ENCODE data around the gene SLC30A5. TPM values are rescaled to one million over a fixed set of nuclear protein-coding genes. Genes with fewer than 3 reads are reported as not detected.
"Not testable (repeated sequence)": the region's sequence is repeated elsewhere in the genome, so short reads cannot be mapped to it uniquely, and the experiment has no call there.

The SLC30A5 gene
- total and polyA plus RNA-seq, 2 experiments from 2014 or later: 63.2 to 66.8 TPM

GRCh38 chr5:69103521-69103920 lies 9.7 kb downstream of the SLC30A5 start:
- no peaks in the 10 kb centered on the region for H3K9me3 ChIP-seq (ENCODE audit: low read depth)
- no peak overlapping the region for H2AFZ ChIP-seq
- H3K27ac ChIP-seq: no peak overlapping the region
- no peak for DNase-seq
- no peak overlapping the region for H3K4me2 ChIP-seq (ENCODE audit: unreplicated experiment)
- H3K9me2 ChIP-seq (ENCODE audit: insufficient read depth): no peaks in the 10 kb centered on the region
- no peak overlapping the region for H3K4me3 ChIP-seq
- peaks cover 63% of the 10 kb centered on the region for H3K79me2 ChIP-seq (ENCODE audit: insufficient read depth)
- WGBS, 2 experiments (ENCODE audit: low coverage in 1 of 2, low lambda C conversion rate in 2 of 2, missing lambda C conversion rate in 2 of 2): 74 to 76% methylated on average over 3 of the region's 3 CpGs
- no peaks in the 10 kb centered on the region for H4K20me1 ChIP-seq (ENCODE audit: insufficient read depth)
- TF ChIP-seq EZH2 (IDR thresholded peaks at IDR 0.05; ENCODE audit: insufficient read depth, poor library complexity, severe bottlenecking) (no peak), EZH2phosphoT487 (IDR thresholded peaks at IDR 0.05; ENCODE audit: insufficient read depth, low read depth) (no peak)
- no peaks in the 10 kb centered on the region; the same call in 1 of the 2 replicates for H3F3A ChIP-seq (ENCODE audit: insufficient read depth)
- H3K36me3 ChIP-seq (ENCODE audit: low read depth): peaks cover 45% of the 10 kb centered on the region
- in situ Hi-C loops (cut with MboI): no loop called here
- no peak overlapping the region for H3K9ac ChIP-seq
- H3K27me3 ChIP-seq (replicated peaks; ENCODE audit: insufficient read depth): no peaks in the 10 kb centered on the region
- H3K4me1 ChIP-seq (ENCODE audit: insufficient read depth): no peaks in the 10 kb centered on the region

DNA sequence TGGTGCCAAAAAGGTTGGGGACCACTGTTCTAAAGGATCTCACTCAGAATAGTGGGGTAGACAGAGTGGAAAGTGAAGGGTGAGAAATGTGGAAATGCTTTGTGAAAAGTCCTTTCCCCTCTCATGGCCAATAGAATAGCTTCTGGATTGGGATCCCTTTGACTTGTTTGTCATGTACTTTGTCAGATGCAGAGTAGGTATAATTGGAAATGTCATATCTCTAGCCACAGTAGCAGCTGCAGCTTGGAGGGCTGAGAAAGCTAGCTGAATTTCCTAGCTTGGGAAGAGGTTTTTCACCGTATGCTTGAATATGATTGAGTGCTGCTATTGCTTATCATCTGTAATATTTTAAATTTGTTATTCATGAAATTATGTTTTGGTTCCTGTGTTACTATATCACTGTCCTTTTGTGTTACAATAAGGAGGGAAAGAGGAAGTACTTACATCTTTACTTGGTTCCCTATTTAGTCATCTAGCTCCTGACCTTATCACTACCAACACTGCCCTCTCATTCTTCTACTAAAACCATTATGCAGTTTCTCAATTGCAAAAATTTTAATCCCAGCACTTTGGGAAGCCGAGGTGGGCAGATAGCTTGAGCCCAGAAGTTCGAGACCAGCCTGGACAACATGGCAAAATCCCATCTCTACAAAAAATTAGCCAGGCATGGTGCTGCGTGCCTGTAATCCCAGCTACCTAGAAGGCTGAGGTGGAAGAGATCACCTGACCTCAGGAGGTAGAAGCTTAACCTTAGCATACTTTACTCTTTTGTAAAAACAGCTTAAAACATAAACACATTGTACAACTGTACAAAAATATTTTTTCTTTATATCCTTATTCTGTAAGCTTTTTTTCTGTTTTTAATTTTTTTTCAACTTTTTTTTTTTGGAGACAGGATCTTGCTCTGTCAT lies 12.4 kb downstream of the SLC30A5 start:
- 86 to 87% methylated on average over 4 of the region's 4 CpGs for WGBS, 2 experiments (ENCODE audit: low coverage in 1 of 2, low lambda C conversion rate in 2 of 2, missing lambda C conversion rate in 2 of 2)
- Histone ChIP-seq H3K27me3 (replicated peaks; ENCODE audit: insufficient read depth) (no peaks in the 10 kb centered on the region), H2AFZ (no peak overlapping the region), H3K4me3 (no peak overlapping the region), H3K27ac (no peak overlapping the region), H3K9me3 (ENCODE audit: low read depth) (no peaks in the 10 kb centered on the region), H3K4me2 (ENCODE audit: unreplicated experiment) (no peak overlapping the region), H4K20me1 (ENCODE audit: insufficient read depth) (no peaks in the 10 kb centered on the region), H3K36me3 (ENCODE audit: low read depth) (peaks cover 63% of the 10 kb centered on the region), H3K4me1 (ENCODE audit: insufficient read depth) (no peaks in the 10 kb centered on the region), H3F3A (ENCODE audit: insufficient read depth) (no peaks in the 10 kb centered on the region; the same call in 1 of the 2 replicates), H3K9me2 (ENCODE audit: insufficient read depth) (no peaks in the 10 kb centered on the region), H3K9ac (no peak overlapping the region), H3K79me2 (ENCODE audit: insufficient read depth) (peaks cover 44% of the 10 kb centered on the region)
- in situ Hi-C loops (cut with MboI): no loop called here
- TF ChIP-seq EZH2phosphoT487 (IDR thresholded peaks at IDR 0.05; ENCODE audit: insufficient read depth, low read depth): no peak
- TF ChIP-seq EZH2 (IDR thresholded peaks at IDR 0.05; ENCODE audit: insufficient read depth, poor library complexity, severe bottlenecking): no peak
- DNase-seq: no peak

DNA sequence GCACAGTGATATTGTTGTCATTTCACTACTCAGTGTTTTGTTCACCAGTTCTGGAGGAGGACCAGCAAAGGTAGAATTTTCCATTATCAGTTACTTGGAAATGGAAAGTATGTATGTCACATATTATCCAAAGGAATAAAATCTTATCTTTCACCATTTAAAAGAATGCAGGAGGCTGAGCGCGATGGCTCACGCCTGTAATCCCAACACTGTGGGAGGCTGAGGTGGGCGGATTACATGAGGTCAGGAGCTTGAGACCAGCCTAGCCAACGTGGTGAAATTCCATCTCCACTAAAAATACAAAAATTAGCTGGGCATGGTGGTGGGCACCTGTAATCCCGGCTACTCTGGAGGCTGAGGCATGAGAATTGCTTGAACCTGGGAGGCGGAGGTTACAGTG lies 14.6 kb downstream of the SLC30A5 start:
- H4K20me1 ChIP-seq (ENCODE audit: insufficient read depth); H3K4me3 ChIP-seq; H3F3A ChIP-seq (ENCODE audit: insufficient read depth); in situ Hi-C loops (cut with MboI); H2AFZ ChIP-seq; H3K27ac ChIP-seq; DNase-seq; H3K4me2 ChIP-seq (ENCODE audit: unreplicated experiment); H3K4me1 ChIP-seq (ENCODE audit: insufficient read depth); H3K27me3 ChIP-seq (replicated peaks; ENCODE audit: insufficient read depth); H3K9ac ChIP-seq; H3K9me3 ChIP-seq (ENCODE audit: low read depth); H3K9me2 ChIP-seq (ENCODE audit: insufficient read depth): not testable (repeated sequence)
- 94 to 96% methylated on average over 7 of the region's 7 CpGs for WGBS, 2 experiments (ENCODE audit: low coverage in 1 of 2, low lambda C conversion rate in 2 of 2, missing lambda C conversion rate in 2 of 2)
- Histone ChIP-seq H3K79me2 (ENCODE audit: insufficient read depth) (peaks cover 31% of the 10 kb centered on the region), H3K36me3 (ENCODE audit: low read depth) (peaks cover 68% of the 10 kb centered on the region)

DNA sequence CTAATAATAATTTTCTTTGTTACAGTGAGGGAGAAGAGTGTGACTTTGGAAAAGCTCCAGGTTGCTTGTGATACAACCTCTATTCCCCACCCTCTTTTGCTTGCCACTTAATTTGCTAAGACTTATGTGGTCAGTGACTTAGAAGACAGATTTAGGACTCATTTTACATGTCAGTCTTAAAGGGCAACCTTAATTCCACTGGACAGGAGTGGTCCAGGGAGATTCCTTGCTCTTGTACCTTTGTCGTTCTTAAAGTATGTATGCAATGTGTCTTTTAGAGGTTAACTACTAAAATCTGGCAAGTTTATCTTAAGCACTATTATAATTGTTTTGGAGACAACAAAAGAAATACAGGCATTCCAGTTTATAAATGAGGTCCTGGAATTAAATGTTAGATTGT lies 20.0 kb downstream of the SLC30A5 start:
- Histone ChIP-seq H3K9me2 (ENCODE audit: insufficient read depth) (no peaks in the 10 kb centered on the region), H3K4me3 (no peak overlapping the region), H3K27me3 (replicated peaks; ENCODE audit: insufficient read depth) (no peaks in the 10 kb centered on the region), H4K20me1 (ENCODE audit: insufficient read depth) (no peaks in the 10 kb centered on the region), H3K79me2 (ENCODE audit: insufficient read depth) (0 out of 2 replicates have a peak, but pooled peaks cover 11% of the 10 kb centered on the region), H3K9ac (no peak overlapping the region; the same call in 1 of the 2 replicates), H3F3A (ENCODE audit: insufficient read depth) (no peaks in the 10 kb centered on the region), H3K4me2 (ENCODE audit: unreplicated experiment) (no peak overlapping the region), H3K4me1 (ENCODE audit: insufficient read depth) (peaks cover 7% of the 10 kb centered on the region; the same call in 1 of the 2 replicates), H3K36me3 (ENCODE audit: low read depth) (peaks cover 65% of the 10 kb centered on the region), H3K9me3 (ENCODE audit: low read depth) (no peaks in the 10 kb centered on the region), H3K27ac (no peak overlapping the region), H2AFZ (no peak overlapping the region)
- in situ Hi-C loops (cut with MboI): no loop called here
- DNase-seq: peak; percentile 10
- 90 to 96% methylated on average over 1 of the region's 1 CpG for WGBS, 2 experiments (ENCODE audit: low coverage in 1 of 2, low lambda C conversion rate in 2 of 2, missing lambda C conversion rate in 2 of 2)
- TF ChIP-seq EZH2 (IDR thresholded peaks at IDR 0.05; ENCODE audit: insufficient read depth, poor library complexity, severe bottlenecking) (no peak), EZH2phosphoT487 (IDR thresholded peaks at IDR 0.05; ENCODE audit: insufficient read depth, low read depth) (no peak)
